HG03280 (cell line): Measurements from ENCODE around the gene SERPING1.
"Not testable (repeated sequence)": the region's sequence is repeated elsewhere in the genome, so short reads cannot be mapped to it uniquely, and the experiment has no call there.

Experiments used
- ATAC-seq: cut with Tn5 transposase; IDR thresholded peaks from one replicate; pipeline ENCODE4 v1.9.1; 2021; ENCODE audit warnings: mild to moderate bottlenecking, moderate library complexity; ENCODE audit not compliant: unreplicated experiment

The SERPING1 gene

DNA sequence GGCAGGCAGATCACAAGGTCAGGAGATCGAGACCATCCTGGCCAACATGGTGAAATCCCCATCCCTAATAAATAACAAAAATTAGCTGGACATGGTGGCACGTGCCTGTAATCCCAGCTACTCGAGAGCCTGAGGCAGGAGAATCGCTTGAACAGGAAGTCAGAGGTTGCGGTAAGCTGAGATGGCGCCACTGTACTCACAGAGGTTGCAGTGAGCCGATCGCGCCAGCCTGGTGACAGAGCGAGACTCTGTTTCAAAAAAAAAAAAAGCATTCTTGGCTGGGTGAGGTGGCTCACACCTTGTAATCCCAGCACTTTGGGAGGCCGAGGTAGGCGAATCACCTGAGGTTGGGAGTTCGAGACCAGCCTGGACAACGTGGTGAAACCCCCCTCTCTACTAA lies 54.7 kb downstream of the SERPING1 start:
- not testable (repeated sequence) for ATAC-seq

DNA sequence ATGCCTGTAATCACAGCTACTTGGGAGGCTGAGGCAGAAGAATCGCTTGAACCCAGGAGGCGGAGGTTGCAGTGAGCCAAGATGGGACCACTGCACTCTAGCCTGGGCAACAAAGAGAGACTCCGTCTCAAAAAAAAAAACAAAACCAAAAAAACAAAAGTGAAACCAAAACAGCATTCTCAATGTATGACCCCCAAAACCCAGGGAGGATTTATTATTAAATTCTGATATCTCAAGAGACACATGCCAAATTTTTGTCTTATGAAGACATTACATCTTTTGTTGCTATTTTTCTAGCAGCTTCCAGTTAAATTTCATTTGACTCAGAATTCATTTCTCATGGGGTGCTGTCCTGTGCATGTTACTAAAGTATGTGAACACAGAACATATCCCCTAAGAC lies 55.2 kb downstream of the SERPING1 start:
- no peak for ATAC-seq

DNA sequence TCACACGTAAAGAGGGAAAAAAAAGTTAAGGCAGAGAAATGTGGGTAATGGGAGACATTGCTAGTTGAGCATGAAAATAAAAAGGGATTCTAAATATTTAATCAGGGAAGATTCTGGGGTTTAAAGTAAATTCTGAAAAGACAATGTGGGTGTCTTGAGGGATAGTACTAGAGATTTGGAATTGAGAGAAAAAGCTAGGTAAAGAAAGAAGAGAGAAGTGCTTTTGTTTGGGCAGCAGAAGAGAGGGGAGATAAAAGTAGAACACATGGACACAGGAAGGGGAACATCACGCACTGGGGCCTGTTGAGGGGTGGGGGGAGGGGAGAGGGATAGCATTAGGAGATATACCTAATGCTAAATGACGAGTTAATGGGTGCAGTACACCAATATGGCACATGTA lies 55.7 kb downstream of the SERPING1 start:
- ATAC-seq: no peak

DNA sequence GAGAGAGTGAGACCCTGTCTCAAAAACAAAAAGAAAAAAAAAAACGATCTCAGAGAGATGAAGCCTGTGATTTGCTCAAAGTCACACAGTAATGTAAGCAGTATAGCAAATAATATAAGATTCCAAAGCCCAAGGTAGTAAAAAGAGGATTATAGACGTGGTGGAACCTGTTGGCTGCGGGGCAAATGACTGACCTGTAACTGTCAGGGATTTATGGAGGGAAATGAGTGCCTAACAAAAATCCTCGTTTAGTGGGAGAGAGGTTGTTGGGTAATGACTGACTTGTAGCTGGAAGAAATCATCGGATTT lies 59.4 kb downstream of the SERPING1 start:
- no peak for ATAC-seq

DNA sequence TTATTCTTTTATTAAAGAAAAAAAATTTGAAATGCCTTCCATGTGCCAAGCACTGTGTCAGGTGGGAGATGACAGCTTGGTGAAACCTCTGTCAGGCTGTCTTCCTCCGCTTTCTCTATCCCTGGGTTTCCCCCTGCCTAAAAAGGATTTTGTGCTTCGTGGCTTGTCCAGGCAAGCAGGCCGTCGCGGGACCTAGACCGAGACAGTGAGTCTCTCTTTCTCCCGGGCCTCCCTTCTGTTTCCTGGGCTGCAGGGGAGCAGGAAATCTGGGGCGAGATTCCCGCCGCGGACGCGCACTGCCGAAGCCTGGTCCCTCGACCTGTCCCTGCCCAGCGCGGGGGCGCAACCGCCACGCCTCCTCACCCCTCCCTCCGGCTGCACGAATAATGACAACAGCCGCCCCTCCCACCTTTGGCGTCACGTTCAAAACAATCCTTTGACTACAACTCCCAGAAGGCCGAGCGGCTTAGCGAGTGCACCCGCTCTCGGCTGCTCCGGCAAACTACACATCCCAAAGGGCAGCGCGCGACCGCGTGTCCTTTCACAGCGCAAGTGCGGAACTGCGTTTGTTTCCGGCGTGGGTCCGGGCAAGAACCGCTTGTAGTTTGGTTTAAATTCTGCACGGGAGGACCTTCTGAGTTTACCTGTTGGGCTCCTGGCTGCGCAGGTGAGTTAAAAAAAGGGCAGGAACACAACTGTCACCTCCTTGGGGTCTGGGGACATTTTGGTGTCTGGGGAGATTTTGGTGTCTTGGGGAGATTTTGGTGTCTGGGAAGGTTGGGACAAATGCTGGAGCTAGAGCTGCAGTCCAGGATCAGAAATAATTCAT lies 59.9 kb downstream of the SERPING1 start, which contains the start of gene CLP1:
TSS of gene CLP1 (plus strand) at position 569 of the 829 bp plus-strand sequence. CDS start 1,715 bp downstream, outside the sequence.
- ATAC-seq: peak; percentile 99

GRCh38 chr11:57658023-57658361 lies 60.5 kb downstream of the SERPING1 start:
- ATAC-seq: no peak

DNA sequence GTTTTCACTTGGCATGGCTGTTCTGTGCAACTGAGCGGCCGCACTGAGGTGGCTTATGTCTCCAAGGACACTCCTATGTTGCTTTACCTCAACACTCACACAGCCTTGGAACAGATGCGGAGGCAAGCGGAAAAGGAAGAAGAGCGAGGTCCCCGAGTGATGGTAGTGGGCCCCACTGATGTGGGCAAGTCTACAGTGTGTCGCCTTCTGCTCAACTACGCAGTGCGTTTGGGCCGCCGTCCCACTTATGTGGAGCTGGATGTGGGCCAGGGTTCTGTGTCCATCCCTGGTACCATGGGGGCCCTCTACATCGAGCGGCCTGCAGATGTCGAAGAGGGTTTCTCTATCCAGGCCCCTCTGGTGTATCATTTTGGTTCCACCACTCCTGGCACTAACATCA lies 62.2 kb downstream of the SERPING1 start:
- ATAC-seq: no peak

DNA sequence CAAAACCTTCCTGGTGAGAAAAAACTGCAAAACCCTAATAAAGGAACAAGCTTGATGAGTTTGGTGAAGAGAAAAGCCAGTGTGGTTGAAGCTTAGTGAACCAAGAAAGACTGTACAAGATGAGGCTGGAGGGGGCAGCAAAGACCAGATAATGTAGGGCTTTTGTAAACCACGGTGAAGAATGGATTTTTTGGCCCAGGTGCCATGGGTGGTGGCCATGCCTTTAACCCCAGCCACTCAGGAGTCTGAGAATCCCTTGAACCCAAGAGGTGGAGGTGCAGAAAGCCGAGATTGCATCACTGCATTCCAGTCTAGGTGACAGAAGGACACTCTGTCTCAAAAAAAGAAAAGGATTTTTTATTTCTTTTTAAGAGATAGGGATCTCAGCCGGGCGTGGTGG lies 65.4 kb downstream of the SERPING1 start:
- ATAC-seq: no peak

- no peak for ATAC-seq
These were observed 66.5 kb downstream of the SERPING1 start for GRCh38 chr11:57663975-57664374.
